Renal cortex interstitium (tissue), 15 donors: ENCODE measurements around the gene FAM120B. TPM values are rescaled to one million over a fixed set of nuclear protein-coding genes. Genes with fewer than 3 reads are reported as not detected.
A peak's percentile ranks its signal among the peaks of the same experiment; 100 is the strongest.
"Not testable (repeated sequence)": the region's sequence is repeated elsewhere in the genome, so short reads cannot be mapped to it uniquely, and the experiment has no call there.

Experiments used
- DNase-seq, 11 donors: peaks; one replicate each; pipeline ENCODE4 v3.0.0-alpha.2; 2013; ENCODE audit warnings: low read depth in 9 of 11, low spot score in 4 of 11; ENCODE audit errors: extremely low read depth in 1 of 11
- long read RNA-seq, 16 experiments: transcript quantifications; one replicate each; lab custom pipeline, GENCODE V29; 2026
- polyA plus RNA-seq, 3 donors: library from polyadenylated mRNA; unstranded; fragments of 120-200 nt; gene quantifications; one replicate each; pipeline ENCODE4 v1.2.1, GENCODE V29; 2013; ENCODE audit not compliant: insufficient read length in 3 of 3

FAM120B gene, protein sequence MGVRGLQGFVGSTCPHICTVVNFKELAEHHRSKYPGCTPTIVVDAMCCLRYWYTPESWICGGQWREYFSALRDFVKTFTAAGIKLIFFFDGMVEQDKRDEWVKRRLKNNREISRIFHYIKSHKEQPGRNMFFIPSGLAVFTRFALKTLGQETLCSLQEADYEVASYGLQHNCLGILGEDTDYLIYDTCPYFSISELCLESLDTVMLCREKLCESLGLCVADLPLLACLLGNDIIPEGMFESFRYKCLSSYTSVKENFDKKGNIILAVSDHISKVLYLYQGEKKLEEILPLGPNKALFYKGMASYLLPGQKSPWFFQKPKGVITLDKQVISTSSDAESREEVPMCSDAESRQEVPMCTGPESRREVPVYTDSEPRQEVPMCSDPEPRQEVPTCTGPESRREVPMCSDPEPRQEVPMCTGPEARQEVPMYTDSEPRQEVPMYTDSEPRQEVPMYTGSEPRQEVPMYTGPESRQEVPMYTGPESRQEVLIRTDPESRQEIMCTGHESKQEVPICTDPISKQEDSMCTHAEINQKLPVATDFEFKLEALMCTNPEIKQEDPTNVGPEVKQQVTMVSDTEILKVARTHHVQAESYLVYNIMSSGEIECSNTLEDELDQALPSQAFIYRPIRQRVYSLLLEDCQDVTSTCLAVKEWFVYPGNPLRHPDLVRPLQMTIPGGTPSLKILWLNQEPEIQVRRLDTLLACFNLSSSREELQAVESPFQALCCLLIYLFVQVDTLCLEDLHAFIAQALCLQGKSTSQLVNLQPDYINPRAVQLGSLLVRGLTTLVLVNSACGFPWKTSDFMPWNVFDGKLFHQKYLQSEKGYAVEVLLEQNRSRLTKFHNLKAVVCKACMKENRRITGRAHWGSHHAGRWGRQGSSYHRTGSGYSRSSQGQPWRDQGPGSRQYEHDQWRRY
- polyA plus RNA-seq: 10 to 100 TPM; 36.9 to 37.8 (median 37.3) TPM
- long read RNA-seq, donor 1, full-length matches to known transcripts: 1 of 7 reads
- long read RNA-seq, donor 1, partial matches to known transcripts: 6 of 7 reads
- long read RNA-seq, donor 1, other reads (novel, unspliced or antisense): 0 of 7 reads
- long read RNA-seq, donor 2, full-length matches to known transcripts: 3 of 12 reads
- long read RNA-seq, donor 2, partial matches to known transcripts: 9 of 12 reads
- long read RNA-seq, donor 2, other reads (novel, unspliced or antisense): 0 of 12 reads
- long read RNA-seq, donor 3, full-length matches to known transcripts: 3 of 12 reads
- long read RNA-seq, donor 3, partial matches to known transcripts: 9 of 12 reads
- long read RNA-seq, donor 3, other reads (novel, unspliced or antisense): 0 of 12 reads
- long read RNA-seq, donor 4, full-length matches to known transcripts: 6 of 41 reads
- long read RNA-seq, donor 4, partial matches to known transcripts: 27 of 41 reads
- long read RNA-seq, donor 4, other reads (novel, unspliced or antisense): 8 of 41 reads
- long read RNA-seq, donor 5: 0 reads
- long read RNA-seq, donor 6, partial matches to known transcripts: 13 of 13 reads
- long read RNA-seq, donor 6, other reads (novel, unspliced or antisense): 0 of 13 reads
- long read RNA-seq, donor 7, full-length matches to known transcripts: 3 of 15 reads
- long read RNA-seq, donor 7, partial matches to known transcripts: 12 of 15 reads
- long read RNA-seq, donor 7, other reads (novel, unspliced or antisense): 0 of 15 reads
- long read RNA-seq, donor 8: 0 reads
- long read RNA-seq, donor 9, partial matches to known transcripts: 10 of 10 reads
- long read RNA-seq, donor 9, other reads (novel, unspliced or antisense): 0 of 10 reads
- long read RNA-seq, donor 10, full-length matches to known transcripts: 4 of 15 reads
- long read RNA-seq, donor 10, partial matches to known transcripts: 11 of 15 reads
- long read RNA-seq, donor 10, other reads (novel, unspliced or antisense): 0 of 15 reads
- long read RNA-seq, donor 11, full-length matches to known transcripts: 5 of 24 reads
- long read RNA-seq, donor 11, partial matches to known transcripts: 19 of 24 reads
- long read RNA-seq, donor 11, other reads (novel, unspliced or antisense): 0 of 24 reads
- long read RNA-seq, donor 12, full-length matches to known transcripts: 2 of 2 reads
- long read RNA-seq, donor 12, partial matches to known transcripts: 0 of 2 reads
- long read RNA-seq, donor 12, other reads (novel, unspliced or antisense): 0 of 2 reads
- long read RNA-seq, donor 13: 0 reads
- long read RNA-seq, donor 14, full-length matches to known transcripts: 4 of 11 reads
- long read RNA-seq, donor 14, partial matches to known transcripts: 7 of 11 reads
- long read RNA-seq, donor 14, other reads (novel, unspliced or antisense): 0 of 11 reads
- long read RNA-seq, donor 15: 0 reads
- long read RNA-seq, donor 16, full-length matches to known transcripts: 13 of 64 reads
- long read RNA-seq, donor 16, partial matches to known transcripts: 51 of 64 reads
- long read RNA-seq, donor 16, other reads (novel, unspliced or antisense): 0 of 64 reads

DNA sequence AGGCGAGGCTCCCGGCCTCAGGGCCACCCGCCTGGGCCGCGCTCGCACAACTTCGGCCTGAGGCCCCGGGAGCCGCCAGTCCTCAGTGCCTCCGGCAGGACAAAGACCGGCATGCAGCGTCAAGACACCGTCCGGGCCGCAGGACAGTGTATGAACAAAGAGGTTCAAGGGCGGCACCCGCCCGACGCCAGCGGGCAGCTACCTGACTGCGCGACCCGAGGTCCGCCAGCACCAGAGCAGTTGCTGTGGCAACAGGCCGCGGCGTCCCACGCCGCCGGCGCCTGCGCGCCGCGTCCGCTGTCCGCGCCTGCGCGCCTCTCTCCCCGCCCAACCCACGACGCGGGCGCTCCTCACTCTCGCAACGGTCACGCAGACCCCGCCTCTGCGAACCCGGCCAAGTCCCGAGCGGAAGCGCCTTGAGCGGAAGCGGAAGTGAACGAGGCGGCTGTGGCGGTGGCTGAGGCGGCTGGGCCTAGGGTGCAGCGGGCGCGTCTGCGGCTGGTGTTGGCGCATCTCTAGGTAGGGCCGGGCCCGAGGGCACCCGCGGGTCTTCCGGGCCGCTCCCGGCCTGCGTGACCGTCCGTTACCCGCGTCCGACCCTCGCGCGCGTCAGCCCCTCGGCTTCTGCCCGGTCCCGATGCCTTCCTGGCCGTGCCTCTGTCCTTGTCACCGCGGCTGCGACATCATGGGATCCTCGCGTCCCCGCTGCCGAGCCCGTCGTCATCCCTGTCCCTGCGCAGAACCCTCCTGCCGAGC, at the start of gene FAM120B:
Gene FAM120B (plus strand): TSS at position 435 of the 756 bp plus-strand sequence. CDS start 10,633 bp downstream, outside the sequence.
- peak; percentile 84 to 97 (median 92) for DNase-seq

- no peak for DNase-seq
These were observed 49.2 kb upstream of the FAM120B start for GRCh38 chr6:170257376-170257775.

DNA sequence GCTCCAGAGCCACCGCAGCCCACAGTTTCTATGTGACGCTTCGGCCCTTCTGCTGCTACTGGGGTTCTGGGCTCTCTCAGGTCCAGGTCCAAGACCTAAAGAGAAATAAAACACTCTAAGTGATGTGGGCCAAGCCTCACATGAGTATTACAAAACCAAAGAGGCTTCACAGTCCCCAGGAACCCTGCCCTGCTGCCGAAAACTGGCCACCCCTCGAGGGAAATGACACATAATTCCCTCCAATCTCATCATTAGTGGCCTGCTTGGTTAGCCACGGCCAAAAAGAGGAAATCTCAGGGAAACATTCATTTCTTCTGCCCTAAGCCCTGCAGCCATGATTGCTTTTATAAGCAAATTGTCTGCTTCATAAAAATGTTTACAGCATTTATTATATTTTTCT, 48.2 kb upstream of the FAM120B start:
- DNase-seq: no peak

- DNase-seq: no peak
These were observed 47.3 kb upstream of the FAM120B start for GRCh38 chr6:170259278-170259677.

GRCh38 chr6:170260686-170261085, 45.9 kb upstream of the FAM120B start:
- no peak for DNase-seq

DNA sequence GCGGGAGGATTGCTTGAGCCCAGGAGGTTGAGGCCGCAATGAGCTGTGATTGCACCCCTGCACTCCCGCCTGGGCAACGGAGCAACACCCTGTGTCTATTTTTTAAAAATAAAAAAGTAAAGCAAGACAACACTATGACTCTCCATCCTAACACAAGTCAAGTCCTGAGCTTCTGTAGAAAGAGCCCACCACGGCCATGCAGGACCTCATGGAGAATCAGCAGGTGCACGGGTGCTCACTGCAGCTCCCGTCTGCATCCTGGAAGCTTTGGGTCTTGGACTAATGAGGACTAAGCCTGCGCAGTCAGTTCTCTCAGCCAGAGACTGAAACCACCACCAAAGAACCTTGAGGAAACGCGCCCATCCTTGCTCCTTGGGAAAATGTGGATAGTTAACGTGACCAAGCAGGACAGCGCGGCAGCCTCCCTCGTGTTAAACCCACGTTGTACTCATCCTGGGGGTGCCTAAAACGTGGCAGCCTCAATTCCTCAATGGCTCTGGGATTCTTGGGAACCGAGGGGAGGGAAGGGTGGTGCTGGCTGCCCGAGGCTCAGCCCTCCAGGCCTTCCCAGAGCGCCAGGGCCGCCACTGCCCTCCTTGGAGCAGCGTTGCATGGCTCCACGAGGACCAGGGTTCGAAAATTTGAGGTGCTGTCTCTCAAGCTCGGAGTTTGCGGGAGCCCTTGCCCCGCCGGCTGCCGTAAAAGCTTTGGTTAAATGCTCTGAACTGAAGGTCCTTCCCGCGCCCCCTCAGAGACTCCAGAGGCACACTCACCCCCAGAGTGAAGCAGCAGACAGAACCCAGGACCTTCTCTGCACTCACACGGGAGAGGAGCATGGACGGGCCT, 44.7 kb upstream of the FAM120B start:
- no peak for DNase-seq

GRCh38 chr6:170262489-170263088, 44.0 kb upstream of the FAM120B start:
- DNase-seq: no peak

DNA sequence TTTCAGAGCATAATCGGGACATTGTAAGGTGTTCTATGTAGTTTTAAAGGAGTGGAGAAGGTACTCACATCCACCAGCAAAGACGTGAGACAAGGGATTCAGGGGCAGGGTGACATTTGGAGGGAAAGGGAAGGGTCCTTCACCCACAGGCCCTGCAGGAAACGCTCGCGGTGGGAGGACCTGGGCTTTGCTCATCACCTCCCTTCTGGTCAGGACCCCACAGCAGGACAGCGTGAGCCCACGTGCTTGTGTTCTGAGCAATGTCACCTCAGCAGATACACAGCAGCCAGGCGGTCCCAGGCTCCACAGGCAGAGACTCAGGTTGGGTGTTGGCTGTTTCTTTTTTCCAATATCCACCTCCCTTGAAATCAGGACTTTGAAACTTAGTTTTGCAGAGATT, 43.1 kb upstream of the FAM120B start:
- no peak for DNase-seq

DNA sequence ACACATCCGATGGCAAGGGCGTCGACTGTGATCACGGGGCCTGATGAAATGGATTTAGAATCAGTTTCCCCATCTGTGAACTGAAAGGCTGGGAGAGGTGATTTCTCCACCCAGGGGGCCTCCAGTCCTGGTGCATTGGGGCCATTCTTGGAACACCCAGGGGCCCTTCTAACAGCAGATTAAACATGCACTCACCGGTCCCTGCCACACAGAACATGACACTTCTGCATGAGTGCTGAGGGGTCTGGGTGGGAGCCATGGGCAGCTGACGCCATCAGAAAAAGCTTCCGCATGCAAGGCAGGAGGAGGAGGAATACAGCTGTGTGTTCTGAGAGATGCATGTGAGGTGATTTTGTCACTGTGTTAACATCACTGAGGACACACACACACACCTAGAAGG, 42.5 kb upstream of the FAM120B start:
- no peak for DNase-seq

GRCh38 chr6:170264644-170265043, 41.9 kb upstream of the FAM120B start:
- DNase-seq: not testable (repeated sequence)

DNA sequence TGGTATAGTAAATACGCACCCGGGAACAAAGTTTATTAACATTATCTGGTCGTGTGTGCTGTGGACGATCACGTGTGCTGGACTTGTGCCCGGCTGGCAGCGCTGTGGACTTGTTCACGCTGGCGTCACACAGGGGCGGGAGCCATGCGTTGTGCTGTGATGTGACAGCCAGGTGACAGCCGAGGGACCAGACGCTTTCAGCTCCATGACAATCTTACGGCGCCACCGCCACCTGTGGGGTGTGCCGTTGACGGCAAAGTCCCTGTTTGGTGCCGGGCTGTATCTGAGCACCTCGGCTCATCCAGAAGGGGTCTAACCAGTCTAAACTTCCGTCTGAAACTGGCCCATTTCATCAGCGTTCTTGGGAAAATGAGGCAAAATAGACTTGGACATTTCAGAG, 40.9 kb upstream of the FAM120B start:
- DNase-seq: no peak

- DNase-seq: no peak
These were observed 40.3 kb upstream of the FAM120B start for GRCh38 chr6:170266061-170266825.

DNA sequence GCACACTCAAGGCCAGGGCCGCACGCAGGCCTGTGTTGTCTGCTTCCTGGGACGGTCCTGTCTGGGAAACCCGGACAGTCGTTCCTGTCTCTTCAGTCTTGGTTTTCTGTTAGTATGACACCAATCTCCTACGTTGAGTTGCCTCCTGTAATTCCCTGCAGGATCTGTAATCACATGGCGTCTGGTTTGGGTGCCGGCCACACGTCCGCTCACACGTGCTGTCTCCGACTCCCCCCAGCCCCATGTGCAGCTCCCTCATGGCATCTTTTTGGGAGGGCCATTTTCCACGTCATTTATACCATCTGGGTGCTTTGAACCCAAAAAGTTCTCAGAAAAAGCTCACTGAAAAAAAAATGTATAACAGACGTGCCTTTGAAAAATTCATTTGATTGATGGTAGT, 38.9 kb upstream of the FAM120B start:
- DNase-seq: no peak
